SH-SY5Y (cell line): ENCODE results near the gene RBFOX1.

ENCODE experiments used
- GATA2 ChIP-seq: IDR thresholded peaks from 2 replicates; pipeline ENCODE4 v1.6.1; 2011; ENCODE audit warnings: mild to moderate bottlenecking, low read depth, low read length
- GATA3 ChIP-seq: IDR thresholded peaks from 2 replicates; pipeline ENCODE4 v1.6.1; 2011; ENCODE audit warnings: low read depth, mild to moderate bottlenecking, low read length, moderate library complexity

- TF ChIP-seq GATA3 (no peak), GATA2 (no peak)
Measured at GRCh38 chr16:7449306-7449705, 116.7 kb downstream of the RBFOX1 start.
